Fibroblast of lung (primary cell): Measurements from ENCODE around the gene CDCA7L.

Experiments
- EZH2 ChIP-seq: IDR thresholded peaks from 2 replicates; pipeline ENCODE4 v1.5.1; 2012; ENCODE audit warnings: low read length, control low read depth, mild to moderate bottlenecking; ENCODE audit errors: missing control alignments
- TF ChIP-seq, protein P1 (sequence below), 2 donors: IDR thresholded peaks in 1 of 2; conservative IDR thresholded peaks in 1 of 2; 1 replicate in 1 of 2; 2 replicates in 1 of 2; pipeline ENCODE4 v1.5.1; 2011 to 2012; ENCODE audit warnings: low read length in 2 of 2, control low read depth in 1 of 2, inconsistent platforms in 1 of 2, low read depth in 1 of 2, mild to moderate bottlenecking in 1 of 2

DNA sequence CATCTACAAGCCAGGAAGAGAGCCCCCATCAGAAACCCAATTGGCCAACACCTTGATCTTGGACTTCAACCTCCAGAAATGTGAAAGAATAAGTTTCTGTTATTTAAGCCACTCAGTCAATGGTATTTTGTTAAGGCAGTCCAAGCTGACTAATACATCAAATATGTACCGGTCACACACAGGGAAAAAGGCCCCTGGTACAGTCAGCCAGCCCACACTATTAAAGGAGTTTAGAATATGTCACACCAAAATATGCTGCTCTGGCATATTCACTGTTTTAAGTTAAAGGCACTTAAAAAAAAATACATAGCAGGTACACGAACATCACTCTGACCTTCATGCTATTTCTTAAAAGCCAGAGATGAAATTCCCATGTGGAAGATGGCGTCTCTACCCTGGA, 15.2 kb upstream of the CDCA7L start:
- TF ChIP-seq, protein P1, sequence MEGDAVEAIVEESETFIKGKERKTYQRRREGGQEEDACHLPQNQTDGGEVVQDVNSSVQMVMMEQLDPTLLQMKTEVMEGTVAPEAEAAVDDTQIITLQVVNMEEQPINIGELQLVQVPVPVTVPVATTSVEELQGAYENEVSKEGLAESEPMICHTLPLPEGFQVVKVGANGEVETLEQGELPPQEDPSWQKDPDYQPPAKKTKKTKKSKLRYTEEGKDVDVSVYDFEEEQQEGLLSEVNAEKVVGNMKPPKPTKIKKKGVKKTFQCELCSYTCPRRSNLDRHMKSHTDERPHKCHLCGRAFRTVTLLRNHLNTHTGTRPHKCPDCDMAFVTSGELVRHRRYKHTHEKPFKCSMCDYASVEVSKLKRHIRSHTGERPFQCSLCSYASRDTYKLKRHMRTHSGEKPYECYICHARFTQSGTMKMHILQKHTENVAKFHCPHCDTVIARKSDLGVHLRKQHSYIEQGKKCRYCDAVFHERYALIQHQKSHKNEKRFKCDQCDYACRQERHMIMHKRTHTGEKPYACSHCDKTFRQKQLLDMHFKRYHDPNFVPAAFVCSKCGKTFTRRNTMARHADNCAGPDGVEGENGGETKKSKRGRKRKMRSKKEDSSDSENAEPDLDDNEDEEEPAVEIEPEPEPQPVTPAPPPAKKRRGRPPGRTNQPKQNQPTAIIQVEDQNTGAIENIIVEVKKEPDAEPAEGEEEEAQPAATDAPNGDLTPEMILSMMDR (conservative IDR thresholded peaks at IDR 0.05 in 1 of 2, IDR thresholded peaks at IDR 0.05 in 1 of 2; ENCODE audit: low read depth in 1 of 2, low read length in 2 of 2), result no peak
- no peak for TF ChIP-seq EZH2
